Activated naive CD8-positive, alpha-beta T cell treated with anti-CD3 and anti-CD28 coated beads for 36 hours (primary cell): ENCODE data around the gene BCL11B. TPM values are rescaled to one million over a fixed set of nuclear protein-coding genes. Genes with fewer than 3 reads are reported as not detected.
"Not testable (repeated sequence)": the region's sequence is repeated elsewhere in the genome, so short reads cannot be mapped to it uniquely, and the experiment has no call there.

Experiments used
- DNase-seq: peaks from one replicate; pipeline ENCODE4 v3.0.0; 2021
- H3K27ac Mint-ChIP-seq: one replicate; pipeline ENCODE4 v1.8.0; 2022; ENCODE audit warnings: mild to moderate bottlenecking, moderate library complexity, mixed read lengths
- H3K27me3 Mint-ChIP-seq: one replicate; pipeline ENCODE4 v1.8.0; 2022; ENCODE audit warnings: mild to moderate bottlenecking, mixed read lengths
- H3K36me3 Mint-ChIP-seq: one replicate; pipeline ENCODE4 v1.8.0; 2021; ENCODE audit warnings: mild to moderate bottlenecking, mixed read lengths
- H3K4me1 Mint-ChIP-seq: one replicate; pipeline ENCODE4 v1.8.0; 2021; ENCODE audit warnings: mixed read lengths
- H3K4me3 Mint-ChIP-seq: one replicate; pipeline ENCODE4 v1.8.0; 2022; ENCODE audit warnings: mild to moderate bottlenecking, moderate library complexity, mixed read lengths
- H3K9me3 Mint-ChIP-seq: one replicate; pipeline ENCODE4 v1.8.0; 2022; ENCODE audit warnings: mixed read lengths
- total RNA-seq, 2 experiments: library from RNA; stranded (reverse); gene quantifications; one replicate each; pipeline ENCODE4 v1.2.3, GENCODE V29; 2021

BCL11B gene
- total RNA-seq, 2 experiments from 2014 or later, result 38.9 to 40.3 TPM

- peaks cover 21% of the 10 kb centered on the region for H3K36me3 Mint-ChIP-seq
- no peaks in the 10 kb centered on the region for H3K9me3 Mint-ChIP-seq
- no peak for DNase-seq
- no peaks in the 10 kb centered on the region for H3K27me3 Mint-ChIP-seq
- H3K4me3 Mint-ChIP-seq, result peak overlapping the region; percentile 94
- H3K27ac Mint-ChIP-seq, result peak overlapping the region; percentile 96
- peaks cover 87% of the 10 kb centered on the region for H3K4me1 Mint-ChIP-seq
Measured at GRCh38 chr14:99192830-99193229, 79.2 kb downstream of the BCL11B start.

GRCh38 chr14:99192028-99192621 is 79.9 kb downstream of the BCL11B start:
- Mint-ChIP-seq H3K36me3 (peaks cover 26% of the 10 kb centered on the region), H3K4me3 (peak overlapping the region; percentile 94), H3K27ac (peak overlapping the region; percentile 96), H3K9me3 (no peaks in the 10 kb centered on the region), H3K4me1 (peaks cover 86% of the 10 kb centered on the region), H3K27me3 (no peaks in the 10 kb centered on the region)
- DNase-seq, result no peak

- no peaks in the 10 kb centered on the region for H3K9me3 Mint-ChIP-seq
- H3K4me1 Mint-ChIP-seq, result peaks cover 86% of the 10 kb centered on the region
- no peak for DNase-seq
- peak overlapping the region; percentile 94 for H3K4me3 Mint-ChIP-seq
- H3K27me3 Mint-ChIP-seq, result no peaks in the 10 kb centered on the region
- H3K27ac Mint-ChIP-seq, result peak overlapping the region; percentile 96
- peaks cover 26% of the 10 kb centered on the region for H3K36me3 Mint-ChIP-seq
Measured at GRCh38 chr14:99191395-99192027, 80.5 kb downstream of the BCL11B start.

- Mint-ChIP-seq H3K4me3 (peak overlapping the region; percentile 94), H3K9me3 (no peaks in the 10 kb centered on the region), H3K4me1 (peaks cover 86% of the 10 kb centered on the region), H3K27me3 (no peaks in the 10 kb centered on the region), H3K36me3 (peaks cover 32% of the 10 kb centered on the region), H3K27ac (peak overlapping the region; percentile 96)
- DNase-seq, result no peak
Measured at GRCh38 chr14:99190696-99191394, 81.2 kb downstream of the BCL11B start.

- Mint-ChIP-seq H3K36me3 (peaks cover 33% of the 10 kb centered on the region), H3K4me3 (peak overlapping the region; percentile 84), H3K27me3 (no peaks in the 10 kb centered on the region), H3K9me3 (no peaks in the 10 kb centered on the region), H3K4me1 (peaks cover 84% of the 10 kb centered on the region), H3K27ac (peak overlapping the region; percentile 96)
- DNase-seq, result peak; percentile 68
Measured at GRCh38 chr14:99189201-99189801, 82.7 kb downstream of the BCL11B start.

GRCh38 chr14:99188731-99189191 is 83.2 kb downstream of the BCL11B start:
- no peaks in the 10 kb centered on the region for H3K27me3 Mint-ChIP-seq
- peak overlapping the region; percentile 84 for H3K4me3 Mint-ChIP-seq
- peaks cover 39% of the 10 kb centered on the region for H3K36me3 Mint-ChIP-seq
- no peaks in the 10 kb centered on the region for H3K9me3 Mint-ChIP-seq
- H3K4me1 Mint-ChIP-seq, result peaks cover 84% of the 10 kb centered on the region
- H3K27ac Mint-ChIP-seq, result peak overlapping the region; percentile 96
- DNase-seq, result peak; percentile 71

- Mint-ChIP-seq H3K27me3 (no peaks in the 10 kb centered on the region), H3K4me3 (peak overlapping the region; percentile 82), H3K36me3 (peaks cover 44% of the 10 kb centered on the region), H3K4me1 (peaks cover 84% of the 10 kb centered on the region), H3K27ac (peak overlapping the region; percentile 95), H3K9me3 (no peaks in the 10 kb centered on the region)
- DNase-seq, result no peak
Measured at GRCh38 chr14:99187858-99188257, 84.1 kb downstream of the BCL11B start.

GRCh38 chr14:99186956-99187690 is 84.9 kb downstream of the BCL11B start:
- no peak for DNase-seq
- no peaks in the 10 kb centered on the region for H3K27me3 Mint-ChIP-seq
- H3K27ac Mint-ChIP-seq, result peak overlapping the region; percentile 95
- peak overlapping the region; percentile 82 for H3K4me3 Mint-ChIP-seq
- no peaks in the 10 kb centered on the region for H3K9me3 Mint-ChIP-seq
- H3K36me3 Mint-ChIP-seq, result peaks cover 43% of the 10 kb centered on the region
- H3K4me1 Mint-ChIP-seq, result peaks cover 86% of the 10 kb centered on the region

GRCh38 chr14:99186336-99186735 is 85.7 kb downstream of the BCL11B start:
- Mint-ChIP-seq H3K27ac (peak overlapping the region; percentile 95), H3K4me1 (peaks cover 89% of the 10 kb centered on the region), H3K4me3 (peak overlapping the region; percentile 70), H3K36me3 (peaks cover 47% of the 10 kb centered on the region)
- H3K27me3 Mint-ChIP-seq, DNase-seq, H3K9me3 Mint-ChIP-seq: not testable (repeated sequence)

- Mint-ChIP-seq H3K4me1 (peaks cover 90% of the 10 kb centered on the region), H3K4me3 (peak overlapping the region; percentile 70), H3K27ac (peak overlapping the region; percentile 95), H3K36me3 (peaks cover 45% of the 10 kb centered on the region), H3K27me3 (no peaks in the 10 kb centered on the region), H3K9me3 (no peaks in the 10 kb centered on the region)
- DNase-seq, result no peak
Measured at GRCh38 chr14:99185436-99186068, 86.4 kb downstream of the BCL11B start.

GRCh38 chr14:99183716-99184115 is 88.3 kb downstream of the BCL11B start:
- Mint-ChIP-seq H3K36me3 (peaks cover 48% of the 10 kb centered on the region), H3K27ac (peak overlapping the region; percentile 95), H3K4me1 (peaks cover 92% of the 10 kb centered on the region), H3K4me3 (peak overlapping the region; percentile 61), H3K27me3 (no peaks in the 10 kb centered on the region), H3K9me3 (no peaks in the 10 kb centered on the region)
- DNase-seq, result no peak

GRCh38 chr14:99183311-99183710 is 88.7 kb downstream of the BCL11B start:
- no peaks in the 10 kb centered on the region for H3K27me3 Mint-ChIP-seq
- H3K36me3 Mint-ChIP-seq, result peaks cover 50% of the 10 kb centered on the region
- peaks cover 96% of the 10 kb centered on the region for H3K4me1 Mint-ChIP-seq
- H3K9me3 Mint-ChIP-seq, result no peaks in the 10 kb centered on the region
- peak overlapping the region; percentile 61 for H3K4me3 Mint-ChIP-seq
- H3K27ac Mint-ChIP-seq, result peak overlapping the region; percentile 95
- DNase-seq, result no peak

GRCh38 chr14:99182548-99183250 is 89.3 kb downstream of the BCL11B start:
- H3K27me3 Mint-ChIP-seq, result no peaks in the 10 kb centered on the region
- H3K36me3 Mint-ChIP-seq, result peaks cover 51% of the 10 kb centered on the region
- no peaks in the 10 kb centered on the region for H3K9me3 Mint-ChIP-seq
- H3K27ac Mint-ChIP-seq, result peak overlapping the region; percentile 95
- no peak for DNase-seq
- H3K4me1 Mint-ChIP-seq, result peaks cover 96% of the 10 kb centered on the region
- peak overlapping the region; percentile 20 for H3K4me3 Mint-ChIP-seq
